NCI-H1417 treated with DMSO at 0.1 percent for 48 hours (cell line): Measurements from ENCODE around the gene C1QTNF1.
A peak's percentile ranks its signal among the peaks of the same experiment; 100 is the strongest.
"Not testable (repeated sequence)": the region's sequence is repeated elsewhere in the genome, so short reads cannot be mapped to it uniquely, and the experiment has no call there.

Source experiments
- DNase-seq: peaks from one replicate; lab custom pipeline; 2025; lab: John Stamatoyannopoulos, UW

C1QTNF1 gene

GRCh38 chr17:79055197-79055596, 31.2 kb downstream of the C1QTNF1 start:
- no peak for DNase-seq

- DNase-seq: no peak
Measured at GRCh38 chr17:79057737-79058385, 33.9 kb downstream of the C1QTNF1 start.

GRCh38 chr17:79062691-79063090, 38.7 kb downstream of the C1QTNF1 start:
- DNase-seq: no peak

- DNase-seq: no peak
Measured at GRCh38 chr17:79064026-79064425, 40.1 kb downstream of the C1QTNF1 start.

- no peak for DNase-seq
Measured at GRCh38 chr17:79065105-79065670, 41.2 kb downstream of the C1QTNF1 start.

GRCh38 chr17:79066963-79067362, 43.0 kb downstream of the C1QTNF1 start:
- no peak for DNase-seq

- DNase-seq: no peak
Measured at GRCh38 chr17:79070266-79070880, 46.4 kb downstream of the C1QTNF1 start.

- no peak for DNase-seq
Measured at GRCh38 chr17:79071161-79071740, 47.3 kb downstream of the C1QTNF1 start.

GRCh38 chr17:79072544-79072943, 48.6 kb downstream of the C1QTNF1 start:
- DNase-seq: no peak

GRCh38 chr17:79073016-79073705, 49.2 kb downstream of the C1QTNF1 start:
- no peak for DNase-seq

GRCh38 chr17:79073706-79074088, 49.7 kb downstream of the C1QTNF1 start:
- no peak for DNase-seq

- DNase-seq: not testable (repeated sequence)
Measured at GRCh38 chr17:79074121-79074648, 50.2 kb downstream of the C1QTNF1 start.

GRCh38 chr17:79074649-79075445, 50.9 kb downstream of the C1QTNF1 start, which contains the start of gene ENGASE:
TSS of gene ENGASE (plus strand) at chr17:79074824. CDS start at chr17:79074945, 121 bp downstream.
- peak; percentile 76 for DNase-seq

- DNase-seq: no peak
Measured at GRCh38 chr17:79075446-79075750, 51.4 kb downstream of the C1QTNF1 start.

- DNase-seq: no peak
Measured at GRCh38 chr17:79075861-79076406, 52.0 kb downstream of the C1QTNF1 start.

GRCh38 chr17:79077587-79077986, 53.6 kb downstream of the C1QTNF1 start:
- no peak for DNase-seq

GRCh38 chr17:79078476-79079190, 54.7 kb downstream of the C1QTNF1 start:
- DNase-seq: no peak

GRCh38 chr17:79079421-79080200, 55.6 kb downstream of the C1QTNF1 start:
- DNase-seq: no peak

GRCh38 chr17:79080349-79080748, 56.4 kb downstream of the C1QTNF1 start:
- DNase-seq: no peak

- no peak for DNase-seq
Measured at GRCh38 chr17:79080761-79081290, 56.9 kb downstream of the C1QTNF1 start.
